ENCODE data around the gene WWC1.

The WWC1 gene

DNA sequence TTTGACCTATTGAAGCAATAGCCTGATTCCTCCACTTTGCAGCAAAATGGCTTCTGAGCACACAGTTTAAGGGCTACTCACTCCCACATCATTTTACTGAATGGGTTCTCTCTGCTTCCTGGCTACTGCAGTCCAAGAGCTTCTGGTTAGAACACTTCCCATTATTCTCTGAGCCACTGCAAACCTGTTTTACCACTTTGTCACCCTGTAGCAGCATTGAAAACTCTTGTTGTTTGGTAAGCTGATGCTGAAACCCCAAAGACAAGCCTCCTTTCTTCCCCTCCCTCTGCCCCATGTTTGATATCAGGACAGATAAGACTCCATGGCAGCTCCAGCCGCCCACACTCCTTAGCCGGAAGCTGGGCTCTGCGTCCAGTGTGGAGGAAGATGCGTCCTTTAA is 110.4 kb downstream of the WWC1 start:
- DNase-seq (ENCODE audit: extremely low read depth, low read depth), result no peak
- TF ChIP-seq CTCF (IDR thresholded peaks at IDR 0.05; ENCODE audit: low read depth, low read length), result no peak

GRCh38 chr5:168404365-168404764 is 112.9 kb downstream of the WWC1 start:
- peak; percentile 22 for DNase-seq (ENCODE audit: extremely low read depth, low read depth)
- no peak; the same call in 1 of the 2 replicates for TF ChIP-seq CTCF (IDR thresholded peaks at IDR 0.05; ENCODE audit: low read depth, low read length)

DNA sequence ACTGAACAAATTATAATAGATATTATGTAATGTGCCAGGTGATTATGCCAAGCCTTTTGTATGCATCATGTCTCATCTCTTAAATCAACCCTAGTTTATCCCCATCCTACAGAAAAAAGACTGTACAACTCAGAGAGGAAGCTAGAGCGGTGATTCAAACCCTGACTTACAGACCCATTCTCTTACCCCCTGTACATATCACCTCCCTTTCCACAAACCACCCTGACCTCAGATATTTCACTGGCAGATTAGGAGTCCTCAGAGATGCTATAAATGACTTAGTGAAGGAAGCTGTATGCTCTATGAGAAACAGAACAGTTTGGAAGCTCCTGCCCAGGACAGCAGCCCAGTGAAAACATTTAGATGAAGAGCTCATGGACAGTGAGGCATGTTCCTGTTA is 115.8 kb downstream of the WWC1 start:
- no peak for DNase-seq (ENCODE audit: extremely low read depth, low read depth)
- no peak for TF ChIP-seq CTCF (IDR thresholded peaks at IDR 0.05; ENCODE audit: low read depth, low read length)

- no peak for DNase-seq (ENCODE audit: extremely low read depth, low read depth)
Measured at GRCh38 chr5:168408561-168409305, 117.3 kb downstream of the WWC1 start.

GRCh38 chr5:168409591-168410458 is 118.4 kb downstream of the WWC1 start:
- peak; percentile 7 for DNase-seq (ENCODE audit: extremely low read depth, low read depth)
- no peak for TF ChIP-seq CTCF (IDR thresholded peaks at IDR 0.05; ENCODE audit: low read depth, low read length)

More at GRCh38 chr5:168408561-168409305, 117.3 kb downstream of the WWC1 start:
- no peak for TF ChIP-seq CTCF (IDR thresholded peaks at IDR 0.05; ENCODE audit: low read depth, low read length)

DNA sequence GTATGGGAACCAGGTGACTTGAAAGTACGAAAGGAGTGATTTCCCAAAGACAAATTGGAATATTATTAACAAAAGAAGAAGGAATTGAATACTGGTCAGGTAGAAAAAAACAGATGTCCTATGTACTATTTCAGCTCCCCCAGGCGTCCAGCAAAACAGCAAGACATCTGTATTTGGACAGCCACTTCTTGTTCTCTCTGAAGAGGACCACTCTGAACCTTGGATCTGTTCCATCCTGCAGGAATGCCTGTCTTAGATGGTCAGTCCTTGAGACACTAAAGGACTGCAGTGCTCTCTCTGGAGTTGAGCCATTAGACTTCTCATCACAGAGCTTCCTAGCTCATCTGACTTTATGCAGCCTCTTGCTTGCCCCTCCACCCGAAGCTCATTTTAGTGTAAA is 120.4 kb downstream of the WWC1 start:
- no peak for TF ChIP-seq CTCF (IDR thresholded peaks at IDR 0.05; ENCODE audit: low read depth, low read length)
- DNase-seq (ENCODE audit: extremely low read depth, low read depth), result no peak

DNA sequence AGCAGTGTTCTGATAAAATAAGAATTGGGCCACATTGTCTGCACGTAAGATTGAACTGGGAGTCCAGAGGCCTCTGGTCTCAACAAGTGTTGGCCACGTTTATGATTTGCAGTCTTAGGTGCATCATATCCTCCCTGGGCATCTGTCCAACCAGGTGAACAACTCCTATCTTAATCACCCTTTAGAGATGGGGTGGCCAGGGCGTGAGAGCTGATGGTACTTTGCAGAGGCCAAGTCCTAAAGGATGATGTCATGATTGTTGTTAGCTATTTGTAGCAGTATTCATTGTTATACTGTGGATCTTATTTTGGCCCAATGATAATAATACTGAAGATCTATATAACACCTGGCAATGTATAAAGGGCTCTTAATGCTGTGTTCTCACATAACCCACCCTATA is 121.6 kb downstream of the WWC1 start:
- no peak for DNase-seq (ENCODE audit: extremely low read depth, low read depth)
- no peak for TF ChIP-seq CTCF (IDR thresholded peaks at IDR 0.05; ENCODE audit: low read depth, low read length)

Measured in AG09319 (cell line).